ENCODE data around the gene SPEG.

DNA sequence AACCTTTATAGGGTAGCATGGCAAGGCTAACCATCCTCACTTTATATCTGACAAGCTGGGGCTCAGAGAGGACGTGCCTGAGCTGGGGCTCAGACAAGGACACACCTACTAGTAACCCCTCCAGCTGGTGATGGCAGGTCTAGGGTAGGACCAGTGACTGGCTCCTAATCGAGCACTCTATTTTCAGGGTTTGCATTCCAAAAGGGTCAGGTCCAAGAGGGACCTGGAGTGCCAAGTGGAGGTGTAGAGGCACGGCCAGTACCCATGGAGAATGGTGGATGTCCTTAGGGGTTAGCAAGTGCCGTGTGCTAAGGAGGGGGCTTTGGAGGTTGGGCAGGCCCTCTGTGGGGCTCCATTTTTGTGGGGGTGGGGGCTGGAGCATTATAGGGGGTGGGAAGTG lies 17.7 kb upstream of the SPEG start:
- TF ChIP-seq POLR2AphosphoS5 (IDR thresholded peaks at IDR 0.05) = no peak
- TF ChIP-seq, protein P1, sequence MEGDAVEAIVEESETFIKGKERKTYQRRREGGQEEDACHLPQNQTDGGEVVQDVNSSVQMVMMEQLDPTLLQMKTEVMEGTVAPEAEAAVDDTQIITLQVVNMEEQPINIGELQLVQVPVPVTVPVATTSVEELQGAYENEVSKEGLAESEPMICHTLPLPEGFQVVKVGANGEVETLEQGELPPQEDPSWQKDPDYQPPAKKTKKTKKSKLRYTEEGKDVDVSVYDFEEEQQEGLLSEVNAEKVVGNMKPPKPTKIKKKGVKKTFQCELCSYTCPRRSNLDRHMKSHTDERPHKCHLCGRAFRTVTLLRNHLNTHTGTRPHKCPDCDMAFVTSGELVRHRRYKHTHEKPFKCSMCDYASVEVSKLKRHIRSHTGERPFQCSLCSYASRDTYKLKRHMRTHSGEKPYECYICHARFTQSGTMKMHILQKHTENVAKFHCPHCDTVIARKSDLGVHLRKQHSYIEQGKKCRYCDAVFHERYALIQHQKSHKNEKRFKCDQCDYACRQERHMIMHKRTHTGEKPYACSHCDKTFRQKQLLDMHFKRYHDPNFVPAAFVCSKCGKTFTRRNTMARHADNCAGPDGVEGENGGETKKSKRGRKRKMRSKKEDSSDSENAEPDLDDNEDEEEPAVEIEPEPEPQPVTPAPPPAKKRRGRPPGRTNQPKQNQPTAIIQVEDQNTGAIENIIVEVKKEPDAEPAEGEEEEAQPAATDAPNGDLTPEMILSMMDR (IDR thresholded peaks at IDR 0.05) = no peak
- no peak for TF ChIP-seq EP300 (IDR thresholded peaks at IDR 0.05)

All from sigmoid colon (tissue), 4 donors.